Muscle layer of duodenum (tissue), 2 donors: ENCODE results near the gene NEK8.
A peak's percentile ranks its signal among the peaks of the same experiment; 100 is the strongest.

Source experiments
- H3K27ac ChIP-seq: one replicate; pipeline ENCODE4 v1.7.0; 2013; ENCODE audit warnings: mild to moderate bottlenecking, low read length
- H3K27me3 ChIP-seq: one replicate; pipeline ENCODE4 v1.7.0; 2013; ENCODE audit warnings: low read depth, mild to moderate bottlenecking, control low read depth, low read length
- H3K36me3 ChIP-seq, 2 donors: one replicate each; pipeline ENCODE4 v1.7.0; 2013; ENCODE audit warnings: low read length in 2 of 2, control low read depth in 1 of 2, mild to moderate bottlenecking in 1 of 2; ENCODE audit not compliant: insufficient read depth in 2 of 2, control insufficient read depth in 1 of 2
- H3K4me1 ChIP-seq, 2 donors: one replicate each; pipeline ENCODE4 v1.7.0; 2013; ENCODE audit warnings: low read length in 2 of 2, mild to moderate bottlenecking in 2 of 2, control low read depth in 1 of 2, moderate library complexity in 1 of 2; ENCODE audit not compliant: insufficient read depth in 2 of 2, control insufficient read depth in 1 of 2
- H3K4me3 ChIP-seq, 2 donors: one replicate each; pipeline ENCODE4 v1.7.0; 2013; ENCODE audit warnings: low read length in 2 of 2, low read depth in 1 of 2, mild to moderate bottlenecking in 1 of 2
- H3K9me3 ChIP-seq, 2 donors: one replicate each; pipeline ENCODE4 v1.7.0; 2013; ENCODE audit warnings: low read length in 2 of 2, control low read depth in 1 of 2, mild to moderate bottlenecking in 1 of 2; ENCODE audit not compliant: control insufficient read depth in 1 of 2
- donor health status: healthy.

The NEK8 gene

GRCh38 chr17:28702026-28702751, 26.4 kb upstream of the NEK8 start:
- H3K27me3 ChIP-seq, result no peaks in the 10 kb centered on the region
- H3K36me3 ChIP-seq, result peaks cover 66 to 76% of the 10 kb centered on the region in 2 donors
- H3K9me3 ChIP-seq, result no peaks in the 10 kb centered on the region
- H3K4me3 ChIP-seq, result no peak overlapping the region
- H3K4me1 ChIP-seq, result no peaks in the 10 kb centered on the region
- H3K27ac ChIP-seq, result no peak overlapping the region

GRCh38 chr17:28702752-28703150, 25.8 kb upstream of the NEK8 start:
- no peak overlapping the region for H3K27ac ChIP-seq
- H3K4me1 ChIP-seq, result no peaks in the 10 kb centered on the region
- no peaks in the 10 kb centered on the region for H3K9me3 ChIP-seq
- H3K27me3 ChIP-seq, result no peaks in the 10 kb centered on the region
- no peak overlapping the region for H3K4me3 ChIP-seq
- H3K36me3 ChIP-seq, result peaks cover 60 to 70% of the 10 kb centered on the region in 2 donors

GRCh38 chr17:28703552-28704218, 24.9 kb upstream of the NEK8 start:
- Histone ChIP-seq H3K36me3 (peaks cover 51 to 61% of the 10 kb centered on the region in 2 donors), H3K27ac (no peak overlapping the region), H3K4me3 (no peak overlapping the region), H3K4me1 (no peaks in the 10 kb centered on the region), H3K27me3 (no peaks in the 10 kb centered on the region), H3K9me3 (no peaks in the 10 kb centered on the region)

GRCh38 chr17:28704219-28704858, 24.2 kb upstream of the NEK8 start:
- peaks cover 44 to 54% of the 10 kb centered on the region in 2 donors for H3K36me3 ChIP-seq
- H3K27ac ChIP-seq, result no peak overlapping the region

GRCh38 chr17:28705074-28705659, 23.4 kb upstream of the NEK8 start:
- Histone ChIP-seq H3K9me3 (no peaks in the 10 kb centered on the region), H3K36me3 (peaks cover 36 to 46% of the 10 kb centered on the region in 2 donors), H3K4me1 (peaks cover 0 to 5% of the 10 kb centered on the region in 2 donors), H3K4me3 (no peak overlapping the region), H3K27me3 (no peaks in the 10 kb centered on the region), H3K27ac (no peak overlapping the region)

More at GRCh38 chr17:28704219-28704858, 24.2 kb upstream of the NEK8 start:
- Histone ChIP-seq H3K4me1 (no peaks in the 10 kb centered on the region), H3K4me3 (no peak overlapping the region), H3K9me3 (no peaks in the 10 kb centered on the region), H3K27me3 (no peaks in the 10 kb centered on the region)

- Histone ChIP-seq H3K4me1 (peaks cover 0 to 8% of the 10 kb centered on the region in 2 donors), H3K4me3 (no peak overlapping the region), H3K36me3 (peaks cover 29 to 39% of the 10 kb centered on the region in 2 donors), H3K9me3 (no peaks in the 10 kb centered on the region), H3K27me3 (no peaks in the 10 kb centered on the region), H3K27ac (no peak overlapping the region)
Measured at GRCh38 chr17:28705728-28706334, 22.8 kb upstream of the NEK8 start.

- Histone ChIP-seq H3K27me3 (no peaks in the 10 kb centered on the region), H3K4me1 (peaks cover 0 to 11% of the 10 kb centered on the region in 2 donors), H3K9me3 (no peaks in the 10 kb centered on the region), H3K27ac (no peak overlapping the region), H3K36me3 (peaks cover 20 to 30% of the 10 kb centered on the region in 2 donors), H3K4me3 (no peak overlapping the region)
Measured at GRCh38 chr17:28706471-28707338, 21.9 kb upstream of the NEK8 start.

GRCh38 chr17:28707339-28707720, 21.3 kb upstream of the NEK8 start:
- no peak overlapping the region for H3K27ac ChIP-seq
- H3K4me3 ChIP-seq, result no peak overlapping the region
- no peaks in the 10 kb centered on the region for H3K9me3 ChIP-seq
- peaks cover 0 to 17% of the 10 kb centered on the region in 2 donors for H3K4me1 ChIP-seq
- no peaks in the 10 kb centered on the region for H3K27me3 ChIP-seq
- peaks cover 14 to 24% of the 10 kb centered on the region in 2 donors for H3K36me3 ChIP-seq

GRCh38 chr17:28710861-28711722, 17.5 kb upstream of the NEK8 start:
- Histone ChIP-seq H3K36me3 (peaks cover 0 to 18% of the 10 kb centered on the region in 2 donors), H3K27me3 (no peaks in the 10 kb centered on the region), H3K9me3 (no peaks in the 10 kb centered on the region), H3K27ac (peak overlapping the region; percentile 82), H3K4me1 (peaks cover 0 to 28% of the 10 kb centered on the region in 2 donors), H3K4me3 (peak overlapping the region; percentile 66 to 81)

GRCh38 chr17:28711723-28712031, 16.9 kb upstream of the NEK8 start, which contains the start of gene PROCA1:
Gene PROCA1, minus strand, starts transcription at chr17:28711888. Its CDS starts 228 bp downstream, at chr17:28711660.
- peak within 1 kb of the TSS; percentile 66 to 81 for H3K4me3 ChIP-seq
- peaks cover 0 to 18% of the 10 kb centered on the region in 2 donors for H3K36me3 ChIP-seq
- H3K27me3 ChIP-seq, result no peaks in the 10 kb centered on the region
- H3K4me1 ChIP-seq, result peaks cover 3 to 34% of the 10 kb centered on the region in 2 donors
- H3K9me3 ChIP-seq, result no peaks in the 10 kb centered on the region
- H3K27ac ChIP-seq, result peak within 1 kb of the TSS; percentile 82
